Measurements from ENCODE around the gene SEZ6.

Gene SEZ6

GRCh38 chr17:28950017-28950751 is 55.6 kb downstream of the SEZ6 start:
- peak overlapping the region; percentile 62 for H2AFZ ChIP-seq (ENCODE audit: low read depth, low read length)
- TF ChIP-seq EZH2 (IDR thresholded peaks at IDR 0.05; ENCODE audit: borderline replicate concordance, low read depth, low read length, severe bottlenecking) (no peak), CTCF (IDR thresholded peaks at IDR 0.05; ENCODE audit: borderline replicate concordance, extremely low read depth, low read length, poor library complexity, severe bottlenecking) (peak; percentile 9)
- DNase-seq (peak; percentile 73), ATAC-seq (ENCODE audit: insufficient read depth, low read depth) (peak; percentile 1; the same call in 1 of the 3 replicates)
- H3K9me3 ChIP-seq (ENCODE audit: insufficient read depth, low read length, severe bottlenecking) = no peaks in the 10 kb centered on the region
- no peaks in the 10 kb centered on the region for H3K27me3 ChIP-seq (ENCODE audit: insufficient read depth, low read length, poor library complexity)
- peak overlapping the region; percentile 77 for H3K9ac ChIP-seq (ENCODE audit: low read depth, low read length)
- H3K36me3 ChIP-seq (ENCODE audit: insufficient read depth, low read length) = peaks cover 40% of the 10 kb centered on the region
- H3K4me1 ChIP-seq (ENCODE audit: insufficient read depth, low read length) = peaks cover 46% of the 10 kb centered on the region
- H3K4me2 ChIP-seq (ENCODE audit: insufficient read depth, low read length) = peak overlapping the region; percentile 91
- peak overlapping the region; percentile 79 for H3K27ac ChIP-seq (ENCODE audit: low read length)
- peak overlapping the region; percentile 80 to 81 for H3K4me3 ChIP-seq (ENCODE audit: low read depth in 1 of 2, low read length in 2 of 2)
- H3K79me2 ChIP-seq (ENCODE audit: insufficient read depth, low read length) = peaks cover 60% of the 10 kb centered on the region
- H4K20me1 ChIP-seq (ENCODE audit: insufficient read depth, low read length) = peaks cover 40% of the 10 kb centered on the region

GRCh38 chr17:28949185-28950016 is 56.4 kb downstream of the SEZ6 start:
- peak overlapping the region; percentile 80 to 81 for H3K4me3 ChIP-seq (ENCODE audit: low read depth in 1 of 2, low read length in 2 of 2)
- H3K9me3 ChIP-seq (ENCODE audit: insufficient read depth, low read length, severe bottlenecking) = no peaks in the 10 kb centered on the region
- H3K27me3 ChIP-seq (ENCODE audit: insufficient read depth, low read length, poor library complexity) = no peaks in the 10 kb centered on the region
- H3K27ac ChIP-seq (ENCODE audit: low read length) = peak overlapping the region; percentile 79
- H3K36me3 ChIP-seq (ENCODE audit: insufficient read depth, low read length) = peaks cover 46% of the 10 kb centered on the region
- peak overlapping the region; percentile 77 for H3K9ac ChIP-seq (ENCODE audit: low read depth, low read length)
- peaks cover 46% of the 10 kb centered on the region for H3K4me1 ChIP-seq (ENCODE audit: insufficient read depth, low read length)
- peaks cover 47% of the 10 kb centered on the region for H4K20me1 ChIP-seq (ENCODE audit: insufficient read depth, low read length)
- TF ChIP-seq CTCF (IDR thresholded peaks at IDR 0.05; ENCODE audit: borderline replicate concordance, extremely low read depth, low read length, poor library complexity, severe bottlenecking) (no peak), EZH2 (IDR thresholded peaks at IDR 0.05; ENCODE audit: borderline replicate concordance, low read depth, low read length, severe bottlenecking) (no peak)
- peak; percentile 60 for DNase-seq
- H2AFZ ChIP-seq (ENCODE audit: low read depth, low read length) = peak overlapping the region; percentile 62
- ATAC-seq (ENCODE audit: insufficient read depth, low read depth) = no peak
- H3K79me2 ChIP-seq (ENCODE audit: insufficient read depth, low read length) = peaks cover 68% of the 10 kb centered on the region
- H3K4me2 ChIP-seq (ENCODE audit: insufficient read depth, low read length) = peak overlapping the region; percentile 91

- no peak for DNase-seq
- no peaks in the 10 kb centered on the region for H3K9me3 ChIP-seq (ENCODE audit: insufficient read depth, low read length, severe bottlenecking)
- H4K20me1 ChIP-seq (ENCODE audit: insufficient read depth, low read length) = peaks cover 52% of the 10 kb centered on the region
- ATAC-seq (ENCODE audit: insufficient read depth, low read depth) = no peak
- peaks cover 46% of the 10 kb centered on the region for H3K4me1 ChIP-seq (ENCODE audit: insufficient read depth, low read length)
- H3K27ac ChIP-seq (ENCODE audit: low read length) = peak overlapping the region; percentile 79
- peak overlapping the region; percentile 91 for H3K4me2 ChIP-seq (ENCODE audit: insufficient read depth, low read length)
- peaks cover 74% of the 10 kb centered on the region for H3K79me2 ChIP-seq (ENCODE audit: insufficient read depth, low read length)
- H3K9ac ChIP-seq (ENCODE audit: low read depth, low read length) = peak overlapping the region; percentile 77
- no peaks in the 10 kb centered on the region for H3K27me3 ChIP-seq (ENCODE audit: insufficient read depth, low read length, poor library complexity)
- TF ChIP-seq CTCF (IDR thresholded peaks at IDR 0.05; ENCODE audit: borderline replicate concordance, extremely low read depth, low read length, poor library complexity, severe bottlenecking) (no peak), EZH2 (IDR thresholded peaks at IDR 0.05; ENCODE audit: borderline replicate concordance, low read depth, low read length, severe bottlenecking) (no peak)
- H2AFZ ChIP-seq (ENCODE audit: low read depth, low read length) = peak overlapping the region; percentile 62
- H3K36me3 ChIP-seq (ENCODE audit: insufficient read depth, low read length) = peaks cover 52% of the 10 kb centered on the region
- H3K4me3 ChIP-seq (ENCODE audit: low read depth in 1 of 2, low read length in 2 of 2) = peak overlapping the region; percentile 80 to 81
These were observed 57.0 kb downstream of the SEZ6 start for GRCh38 chr17:28948873-28949184.
